Keratinocyte (primary cell): ENCODE results near the gene TFAP2D. TPM values are rescaled to one million over a fixed set of nuclear protein-coding genes. Genes with fewer than 3 reads are reported as not detected.

Experiments used
- DNase-seq: peaks from one replicate; pipeline ENCODE4 v3.0.0-alpha.2; 2011; ENCODE audit warnings: low read depth, missing footprints, low spot score
- FAIRE-seq: peaks from 2 replicates; lab custom pipeline; 2011; peaks lifted over from hg19 to GRCh38; lab: Jason Lieb, UNC
- H2AFZ ChIP-seq: 2 replicates; pipeline ENCODE4 v1.6.0; 2012; ENCODE audit warnings: low read length, control low read depth, inconsistent platforms; ENCODE audit not compliant: control insufficient read depth
- H3K27ac ChIP-seq: 2 replicates; pipeline ENCODE4 v1.5.1; 2011; ENCODE audit warnings: low read length; ENCODE audit not compliant: control insufficient read depth, insufficient read depth
- H3K27me3 ChIP-seq: 3 replicates; pipeline ENCODE4 v1.6.0; 2011; ENCODE audit warnings: low read length; ENCODE audit not compliant: control insufficient read depth, insufficient read depth; ENCODE audit errors: extremely low read depth
- H3K36me3 ChIP-seq, 2 experiments: 2 replicates in 1 of 2; 3 replicates in 1 of 2; pipeline ENCODE4 v1.5.1; 2011; ENCODE audit warnings: low read length in 2 of 2, mild to moderate bottlenecking in 1 of 2; ENCODE audit not compliant: control insufficient read depth in 2 of 2, insufficient read depth in 2 of 2; ENCODE audit errors: extremely low read depth in 1 of 2
- H3K4me1 ChIP-seq: 3 replicates; pipeline ENCODE4 v1.5.1; 2011; ENCODE audit warnings: low read length; ENCODE audit not compliant: control insufficient read depth, insufficient read depth; ENCODE audit errors: extremely low read depth
- H3K4me2 ChIP-seq: 3 replicates; pipeline ENCODE4 v1.6.0; 2011; ENCODE audit warnings: low read depth, low read length; ENCODE audit not compliant: control insufficient read depth, insufficient read depth; ENCODE audit errors: extremely low read depth
- H3K4me3 ChIP-seq, 3 experiments: fragments of 200-600 bp in 1 of 3; sonication (generic) in 1 of 3; 2 replicates in 2 of 3; 3 replicates in 1 of 3; pipeline ENCODE4 v1.5.1; 2011 to 2016; ENCODE audit warnings: low read length in 3 of 3, mild to moderate bottlenecking in 3 of 3, control low read depth in 2 of 3, inconsistent platforms in 1 of 3, low read depth in 1 of 3, mixed read lengths in 1 of 3, mixed run types in 1 of 3, moderate library complexity in 1 of 3; ENCODE audit not compliant: control insufficient read depth in 2 of 3, insufficient read depth in 2 of 3; ENCODE audit errors: extremely low read depth in 1 of 3
- H3K79me2 ChIP-seq: 2 replicates; pipeline ENCODE4 v1.6.0; 2012; ENCODE audit warnings: low read length; ENCODE audit not compliant: control insufficient read depth, insufficient read depth
- H3K9ac ChIP-seq: 3 replicates; pipeline ENCODE4 v1.6.0; 2011; ENCODE audit warnings: low read length; ENCODE audit not compliant: control insufficient read depth, insufficient read depth; ENCODE audit errors: extremely low read depth
- H3K9me1 ChIP-seq: 3 replicates; pipeline ENCODE4 v1.6.0; 2011; ENCODE audit warnings: low read length; ENCODE audit not compliant: control insufficient read depth, insufficient read depth; ENCODE audit errors: extremely low read depth
- H3K9me3 ChIP-seq: 2 replicates; pipeline ENCODE4 v1.5.1; 2012; ENCODE audit warnings: low read depth, low read length; ENCODE audit not compliant: control insufficient read depth
- H4K20me1 ChIP-seq: 3 replicates; pipeline ENCODE4 v1.6.0; 2011; ENCODE audit warnings: low read length; ENCODE audit not compliant: control insufficient read depth, insufficient read depth; ENCODE audit errors: extremely low read depth
- EZH2 ChIP-seq: IDR thresholded peaks from one replicate; pipeline ENCODE4 v1.6.1; 2012; ENCODE audit warnings: inconsistent platforms, mild to moderate bottlenecking, low read length, moderate library complexity
- dilution Hi-C: fragments of 300-500 bp; cut with MboI; formaldehyde crosslinking; loops from one replicate; pipeline ENCODE4 v1.7.0; 2020; ENCODE audit warnings: low sequenced_read_pairs; ENCODE audit not compliant: extremely low pct_ligation_motif_present
- polyA plus RNA-seq, 5 experiments: library from polyadenylated mRNA; depleted of rRNA in 3 of 5; stranded (reverse) in 3 of 5; stranded (forward) in 1 of 5; unstranded in 1 of 5; fragments of >200 nt; gene quantifications; 1 replicate in 1 of 5; 2 replicates in 3 of 5; 3 replicates in 1 of 5; pipeline versions ENCODE4 v1.2.1 to v1.2.3, GENCODE V29; 2011 to 2012; ENCODE audit warnings: missing spikeins in 2 of 5, low read depth in 1 of 5, low replicate concordance in 1 of 5
- TF ChIP-seq, protein P1 (sequence below), 3 experiments: IDR thresholded peaks in 1 of 3; conservative IDR thresholded peaks in 1 of 3; optimal IDR thresholded peaks in 1 of 3; 2 replicates in 2 of 3; 3 replicates in 1 of 3; pipeline versions ENCODE3 to v1.5.1; 2011; ENCODE audit warnings: low read length in 3 of 3, mild to moderate bottlenecking in 3 of 3, moderate library complexity in 2 of 3, control low read depth in 1 of 3, inconsistent platforms in 1 of 3; ENCODE audit not compliant: insufficient read depth in 2 of 3; ENCODE audit errors: extremely low read depth in 1 of 3

TFAP2D gene
- polyA plus RNA-seq, 1 donor (not counting 4 experiments of a cell fraction or from before 2014, with no cell fraction given) = not detected

DNA sequence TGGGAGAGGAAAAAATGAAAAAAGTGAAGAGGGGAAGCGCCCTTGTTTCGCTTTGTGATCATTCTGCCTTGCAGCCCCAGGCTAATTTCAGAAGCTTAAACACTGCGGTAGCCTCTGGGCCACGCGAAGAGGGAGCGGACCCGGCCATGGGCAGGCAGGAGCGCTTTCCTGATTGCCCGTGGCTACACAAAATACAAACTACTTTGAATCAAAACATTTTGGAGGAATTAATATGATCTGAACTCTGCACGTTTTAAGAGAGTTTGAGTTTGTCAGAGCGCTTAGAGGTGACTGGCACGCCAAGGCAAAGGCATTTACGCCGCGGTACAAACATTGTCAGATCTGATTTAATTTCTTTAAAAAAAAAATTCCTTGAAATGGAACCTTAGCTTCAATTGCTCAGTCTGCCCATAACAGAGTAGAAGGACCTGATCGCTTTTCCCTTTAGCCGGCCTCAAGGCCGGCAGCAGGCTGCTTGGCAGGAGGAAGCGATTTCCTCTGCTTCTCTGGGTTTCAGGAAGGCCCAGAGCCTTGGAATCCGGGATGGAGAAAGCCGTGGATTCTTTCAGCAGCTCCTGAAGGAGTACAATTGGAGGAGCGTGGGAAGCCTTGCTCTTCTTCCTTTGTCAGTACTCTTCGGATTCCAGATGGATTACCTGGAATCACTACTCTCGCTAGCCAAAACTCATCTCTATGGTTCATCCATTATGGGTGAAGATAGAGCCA, 9.7 kb downstream of the TFAP2D start:
- TF ChIP-seq, protein P1, sequence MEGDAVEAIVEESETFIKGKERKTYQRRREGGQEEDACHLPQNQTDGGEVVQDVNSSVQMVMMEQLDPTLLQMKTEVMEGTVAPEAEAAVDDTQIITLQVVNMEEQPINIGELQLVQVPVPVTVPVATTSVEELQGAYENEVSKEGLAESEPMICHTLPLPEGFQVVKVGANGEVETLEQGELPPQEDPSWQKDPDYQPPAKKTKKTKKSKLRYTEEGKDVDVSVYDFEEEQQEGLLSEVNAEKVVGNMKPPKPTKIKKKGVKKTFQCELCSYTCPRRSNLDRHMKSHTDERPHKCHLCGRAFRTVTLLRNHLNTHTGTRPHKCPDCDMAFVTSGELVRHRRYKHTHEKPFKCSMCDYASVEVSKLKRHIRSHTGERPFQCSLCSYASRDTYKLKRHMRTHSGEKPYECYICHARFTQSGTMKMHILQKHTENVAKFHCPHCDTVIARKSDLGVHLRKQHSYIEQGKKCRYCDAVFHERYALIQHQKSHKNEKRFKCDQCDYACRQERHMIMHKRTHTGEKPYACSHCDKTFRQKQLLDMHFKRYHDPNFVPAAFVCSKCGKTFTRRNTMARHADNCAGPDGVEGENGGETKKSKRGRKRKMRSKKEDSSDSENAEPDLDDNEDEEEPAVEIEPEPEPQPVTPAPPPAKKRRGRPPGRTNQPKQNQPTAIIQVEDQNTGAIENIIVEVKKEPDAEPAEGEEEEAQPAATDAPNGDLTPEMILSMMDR (optimal IDR thresholded peaks at IDR 0.05 in 1 of 3, IDR thresholded peaks at IDR 0.05 in 1 of 3, conservative IDR thresholded peaks at IDR 0.05 in 1 of 3; ENCODE audit: extremely low read depth in 1 of 3, insufficient read depth in 2 of 3, low read length in 3 of 3) = no peak
- TF ChIP-seq EZH2 = peak; percentile 39
- DNase-seq (no peak), FAIRE-seq (no peak)
- H3K4me1 ChIP-seq = no peaks in the 10 kb centered on the region
- dilution Hi-C loops = no loop called here
- H3K9me3 ChIP-seq = no peaks in the 10 kb centered on the region
- no peak overlapping the region for H3K9ac ChIP-seq
- H3K9me1 ChIP-seq = no peaks in the 10 kb centered on the region
- no peak overlapping the region for H2AFZ ChIP-seq
- H3K27me3 ChIP-seq = peaks cover 82% of the 10 kb centered on the region
- H3K4me3 ChIP-seq = no peak overlapping the region
- no peak overlapping the region for H3K27ac ChIP-seq
- no peak overlapping the region for H3K4me2 ChIP-seq
- no peaks in the 10 kb centered on the region for H3K36me3 ChIP-seq
- H4K20me1 ChIP-seq = no peaks in the 10 kb centered on the region
- no peaks in the 10 kb centered on the region for H3K79me2 ChIP-seq

DNA sequence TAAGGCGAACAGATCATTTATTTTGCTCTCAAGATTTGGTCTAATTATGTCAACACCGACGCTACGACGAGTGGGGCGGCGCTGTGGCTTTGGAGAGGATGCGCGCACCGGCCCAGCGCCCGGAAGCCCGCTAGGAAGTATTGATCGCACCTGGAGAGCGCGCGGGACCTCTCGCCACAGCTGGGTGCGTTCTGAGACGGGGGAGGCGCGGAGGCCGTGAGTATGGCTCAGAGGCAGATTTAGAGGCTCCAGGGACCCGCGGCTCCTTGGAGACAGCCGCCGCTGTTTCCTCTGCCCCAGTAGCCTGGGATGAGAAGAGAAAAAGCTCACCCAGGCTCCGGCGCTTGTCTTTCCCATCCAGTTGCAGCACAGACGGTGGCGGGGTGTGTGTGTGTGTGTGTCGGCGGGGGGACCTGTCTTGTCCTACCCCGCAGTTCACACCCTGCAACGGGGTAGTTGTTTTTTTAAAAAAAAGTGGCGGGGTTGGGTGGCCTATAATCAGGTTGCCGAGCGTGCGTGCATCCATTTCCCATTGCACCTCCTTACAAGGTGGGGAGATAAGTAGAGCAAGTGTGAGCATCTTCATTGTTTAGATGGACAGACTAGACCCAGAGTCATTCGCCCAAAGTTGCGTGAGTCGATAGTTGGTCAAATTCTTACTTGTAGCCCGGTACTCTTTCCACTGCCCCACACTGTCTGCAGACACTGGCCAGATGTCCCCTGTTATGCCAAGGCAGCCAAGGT, 11.2 kb downstream of the TFAP2D start:
- Histone ChIP-seq H3K27me3 (peaks cover 69% of the 10 kb centered on the region), H2AFZ (no peak overlapping the region), H3K9ac (no peak overlapping the region), H4K20me1 (no peaks in the 10 kb centered on the region), H3K9me3 (no peaks in the 10 kb centered on the region), H3K4me3 (no peak overlapping the region), H3K36me3 (no peaks in the 10 kb centered on the region), H3K4me2 (peak overlapping the region; percentile 27), H3K4me1 (no peaks in the 10 kb centered on the region), H3K9me1 (no peaks in the 10 kb centered on the region), H3K79me2 (no peaks in the 10 kb centered on the region), H3K27ac (no peak overlapping the region)
- FAIRE-seq = no peak
- dilution Hi-C loops = no loop called here
- TF ChIP-seq, protein P1 (optimal IDR thresholded peaks at IDR 0.05 in 1 of 3, IDR thresholded peaks at IDR 0.05 in 1 of 3, conservative IDR thresholded peaks at IDR 0.05 in 1 of 3; ENCODE audit: extremely low read depth in 1 of 3, insufficient read depth in 2 of 3, low read length in 3 of 3) = no peak
- peak; percentile 78 for TF ChIP-seq EZH2
- DNase-seq = no peak
